GM10248 (cell line): ENCODE data around the gene TEF.

Experiments used
- CTCF ChIA-PET: fragments of 300-600 bp; sonication (Branson Sonifier 250); formaldehyde crosslinking; extraction: SDS; loops from one replicate; lab custom pipeline; 2021; ENCODE audit warnings: antibody characterized with exemption; lab: Yijun Ruan, JAX
- POLR2A ChIA-PET: fragments of 350-650 bp; sonication (Branson Sonifier 250); formaldehyde crosslinking; extraction: SDS; loops from one replicate; lab custom pipeline; 2020; ENCODE audit warnings: antibody characterized with exemption; lab: Yijun Ruan, JAX
- DNase-seq: peaks from one replicate; pipeline ENCODE4 v3.0.0; 2012; ENCODE audit errors: extremely low spot score
- TF ChIP-seq, protein P1 (sequence below): IDR thresholded peaks from 2 replicates; pipeline ENCODE4 v1.5.1; 2012; ENCODE audit warnings: mild to moderate bottlenecking, low read depth; ENCODE audit errors: extremely low read depth, missing control alignments, control extremely low read depth

The TEF gene

DNA sequence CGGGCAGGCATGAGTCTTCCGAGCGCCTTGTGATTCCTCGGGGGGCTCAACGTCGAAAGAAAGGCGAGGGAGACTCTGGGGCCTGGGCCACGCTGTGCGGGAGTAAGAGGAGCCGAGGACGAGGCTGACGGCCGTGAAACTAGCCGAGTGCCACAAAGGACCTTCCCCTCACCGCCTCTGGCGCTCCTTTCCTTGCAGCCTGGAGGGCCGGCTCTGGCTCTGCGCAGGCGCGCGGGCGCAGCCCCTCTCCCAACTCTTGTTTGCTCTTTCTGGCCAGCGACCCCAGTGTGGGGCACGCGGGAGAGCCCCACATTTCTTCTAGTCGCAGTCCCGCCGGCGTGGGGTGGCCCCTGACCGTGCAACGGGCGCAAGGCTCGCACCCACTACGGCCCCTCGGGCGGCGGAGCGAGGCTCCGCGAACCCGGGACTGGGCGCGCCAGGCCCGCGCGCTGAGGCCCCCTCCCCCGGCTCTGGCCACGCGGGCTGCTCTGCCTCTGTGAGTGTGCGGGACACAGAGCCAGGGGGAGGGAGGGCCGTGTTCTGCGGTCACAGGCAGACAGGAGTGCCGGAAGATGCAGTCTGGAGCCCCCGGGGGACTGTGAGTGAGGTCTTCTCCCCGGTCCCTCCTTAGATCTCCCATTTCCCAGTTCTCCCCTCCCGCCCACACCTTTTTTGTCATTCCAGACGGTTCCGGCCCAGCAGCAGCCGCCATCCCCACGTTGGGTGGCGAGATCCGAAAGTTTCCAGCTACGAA, 65.9 kb downstream of the TEF start:
- ChIA-PET POLR2A (interaction anchor here (0.6 to 2.6 kb wide), 14 partner anchors 9 to 159 kb away, joined by 3 to 42 read pairs (median 6); partner anchors contain the start of genes ACO2, PHF5A, PMM1 and TEF), CTCF (interaction anchor here (0.9 to 1.4 kb wide), 6 partner anchors 11 to 44 kb away, joined by 3 to 5 read pairs (median 3); partner anchors contain the start of genes ACO2 and PHF5A)
- TF ChIP-seq, protein P1, sequence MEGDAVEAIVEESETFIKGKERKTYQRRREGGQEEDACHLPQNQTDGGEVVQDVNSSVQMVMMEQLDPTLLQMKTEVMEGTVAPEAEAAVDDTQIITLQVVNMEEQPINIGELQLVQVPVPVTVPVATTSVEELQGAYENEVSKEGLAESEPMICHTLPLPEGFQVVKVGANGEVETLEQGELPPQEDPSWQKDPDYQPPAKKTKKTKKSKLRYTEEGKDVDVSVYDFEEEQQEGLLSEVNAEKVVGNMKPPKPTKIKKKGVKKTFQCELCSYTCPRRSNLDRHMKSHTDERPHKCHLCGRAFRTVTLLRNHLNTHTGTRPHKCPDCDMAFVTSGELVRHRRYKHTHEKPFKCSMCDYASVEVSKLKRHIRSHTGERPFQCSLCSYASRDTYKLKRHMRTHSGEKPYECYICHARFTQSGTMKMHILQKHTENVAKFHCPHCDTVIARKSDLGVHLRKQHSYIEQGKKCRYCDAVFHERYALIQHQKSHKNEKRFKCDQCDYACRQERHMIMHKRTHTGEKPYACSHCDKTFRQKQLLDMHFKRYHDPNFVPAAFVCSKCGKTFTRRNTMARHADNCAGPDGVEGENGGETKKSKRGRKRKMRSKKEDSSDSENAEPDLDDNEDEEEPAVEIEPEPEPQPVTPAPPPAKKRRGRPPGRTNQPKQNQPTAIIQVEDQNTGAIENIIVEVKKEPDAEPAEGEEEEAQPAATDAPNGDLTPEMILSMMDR, result no peak
- peak; percentile 54 for DNase-seq

DNA sequence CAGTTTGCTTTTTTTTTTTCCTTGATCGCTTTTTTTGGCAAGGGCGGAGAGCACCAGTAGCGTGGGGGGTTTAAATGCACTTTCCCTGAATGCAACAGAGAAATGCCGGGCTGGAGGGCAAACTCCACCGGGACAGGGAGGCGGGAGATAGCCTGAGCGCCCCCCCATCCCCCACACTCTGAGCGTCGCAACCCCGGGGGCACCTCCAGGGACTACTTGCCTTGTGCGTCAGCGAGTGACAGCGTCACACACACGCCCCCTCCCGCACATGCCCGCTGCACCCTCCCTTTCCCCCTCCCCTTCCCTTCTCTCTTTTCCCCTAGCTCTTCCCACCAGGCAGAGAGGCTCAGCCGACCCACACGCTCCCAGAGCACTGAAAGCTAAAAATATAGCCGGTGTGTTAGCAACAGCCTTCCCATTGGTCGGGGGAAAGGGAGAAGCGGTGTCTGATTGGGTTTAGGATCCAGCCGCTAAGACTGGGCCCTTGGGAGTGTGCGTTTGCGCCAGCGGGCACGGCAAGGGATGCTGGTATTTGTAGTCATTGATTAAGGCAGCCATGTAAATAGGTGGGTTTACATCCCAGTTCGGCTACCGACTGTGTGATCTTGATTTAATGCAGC, 66.6 kb downstream of the TEF start:
- POLR2A ChIA-PET, result interaction anchor here (0.6 to 1.7 kb wide), 5 partner anchors 9 to 67 kb away, joined by 3 to 11 read pairs (median 5); partner anchors contain the start of genes ACO2, PHF5A and TEF
- TF ChIP-seq, protein P1, result no peak
- CTCF ChIA-PET, result interaction anchor here (0.9 to 1.4 kb wide), 6 partner anchors 10 to 79 kb away, joined by 3 to 6 read pairs (median 3); partner anchors contain the start of genes ACO2 and PHF5A
- peak; percentile 90 for DNase-seq
